ENCODE results near the gene BTBD6.

GRCh38 chr14:105250986-105251385, 2.7 kb downstream of the BTBD6 start:
- TF ChIP-seq EZH2phosphoT487 (IDR thresholded peaks at IDR 0.05; ENCODE audit: insufficient read depth, low read depth): no peak
- no peak for TF ChIP-seq EZH2 (IDR thresholded peaks at IDR 0.05; ENCODE audit: insufficient read depth, poor library complexity, severe bottlenecking)

Data from GM23248 (cell line).